ENCODE results near the gene SLC12A7.
A peak's percentile ranks its signal among the peaks of the same experiment; 100 is the strongest.

Gene SLC12A7

DNA sequence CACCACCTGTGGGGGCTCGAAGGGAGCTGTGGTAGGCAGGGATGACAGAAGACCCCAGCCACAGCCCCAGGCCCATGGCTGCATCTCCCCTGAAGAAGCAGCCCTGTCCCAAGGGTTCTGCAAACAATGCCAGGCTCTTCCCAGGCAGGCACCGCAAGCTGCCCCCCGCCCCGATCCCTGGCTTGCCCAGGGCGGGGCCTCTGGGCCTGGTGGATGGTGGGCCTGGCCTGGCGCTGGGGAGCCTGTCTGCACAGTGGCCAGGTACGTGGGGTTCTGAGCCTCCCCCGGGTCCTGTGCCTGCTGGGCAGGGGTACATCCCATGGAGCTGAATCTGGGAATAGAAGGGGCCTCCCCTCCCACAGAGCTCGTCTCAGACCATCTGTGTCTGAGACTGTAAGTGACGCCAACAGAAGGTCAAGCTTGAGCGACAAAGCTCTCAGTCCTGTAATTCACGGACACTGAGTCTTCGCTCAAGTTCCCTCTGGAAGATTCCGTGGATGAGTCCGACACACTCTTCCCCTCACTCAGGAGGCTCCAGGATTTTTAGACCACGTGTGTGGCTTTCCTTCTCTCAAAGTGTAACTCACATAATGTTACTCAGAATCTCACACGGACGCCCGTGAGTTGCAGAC, 4.4 kb upstream of the SLC12A7 start:
- no peak for DNase-seq
- Mint-ChIP-seq H3K4me3 (no peak overlapping the region), H3K27ac (peak overlapping the region; percentile 51), H3K9me3 (no peaks in the 10 kb centered on the region), H3K36me3 (ENCODE audit: low read depth) (no peaks in the 10 kb centered on the region), H3K27me3 (ENCODE audit: low read depth, poor library complexity) (peaks cover 14% of the 10 kb centered on the region), H3K4me1 (peaks cover 40% of the 10 kb centered on the region)
- TF ChIP-seq, protein P1, sequence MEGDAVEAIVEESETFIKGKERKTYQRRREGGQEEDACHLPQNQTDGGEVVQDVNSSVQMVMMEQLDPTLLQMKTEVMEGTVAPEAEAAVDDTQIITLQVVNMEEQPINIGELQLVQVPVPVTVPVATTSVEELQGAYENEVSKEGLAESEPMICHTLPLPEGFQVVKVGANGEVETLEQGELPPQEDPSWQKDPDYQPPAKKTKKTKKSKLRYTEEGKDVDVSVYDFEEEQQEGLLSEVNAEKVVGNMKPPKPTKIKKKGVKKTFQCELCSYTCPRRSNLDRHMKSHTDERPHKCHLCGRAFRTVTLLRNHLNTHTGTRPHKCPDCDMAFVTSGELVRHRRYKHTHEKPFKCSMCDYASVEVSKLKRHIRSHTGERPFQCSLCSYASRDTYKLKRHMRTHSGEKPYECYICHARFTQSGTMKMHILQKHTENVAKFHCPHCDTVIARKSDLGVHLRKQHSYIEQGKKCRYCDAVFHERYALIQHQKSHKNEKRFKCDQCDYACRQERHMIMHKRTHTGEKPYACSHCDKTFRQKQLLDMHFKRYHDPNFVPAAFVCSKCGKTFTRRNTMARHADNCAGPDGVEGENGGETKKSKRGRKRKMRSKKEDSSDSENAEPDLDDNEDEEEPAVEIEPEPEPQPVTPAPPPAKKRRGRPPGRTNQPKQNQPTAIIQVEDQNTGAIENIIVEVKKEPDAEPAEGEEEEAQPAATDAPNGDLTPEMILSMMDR (IDR thresholded peaks at IDR 0.05): no peak

DNA sequence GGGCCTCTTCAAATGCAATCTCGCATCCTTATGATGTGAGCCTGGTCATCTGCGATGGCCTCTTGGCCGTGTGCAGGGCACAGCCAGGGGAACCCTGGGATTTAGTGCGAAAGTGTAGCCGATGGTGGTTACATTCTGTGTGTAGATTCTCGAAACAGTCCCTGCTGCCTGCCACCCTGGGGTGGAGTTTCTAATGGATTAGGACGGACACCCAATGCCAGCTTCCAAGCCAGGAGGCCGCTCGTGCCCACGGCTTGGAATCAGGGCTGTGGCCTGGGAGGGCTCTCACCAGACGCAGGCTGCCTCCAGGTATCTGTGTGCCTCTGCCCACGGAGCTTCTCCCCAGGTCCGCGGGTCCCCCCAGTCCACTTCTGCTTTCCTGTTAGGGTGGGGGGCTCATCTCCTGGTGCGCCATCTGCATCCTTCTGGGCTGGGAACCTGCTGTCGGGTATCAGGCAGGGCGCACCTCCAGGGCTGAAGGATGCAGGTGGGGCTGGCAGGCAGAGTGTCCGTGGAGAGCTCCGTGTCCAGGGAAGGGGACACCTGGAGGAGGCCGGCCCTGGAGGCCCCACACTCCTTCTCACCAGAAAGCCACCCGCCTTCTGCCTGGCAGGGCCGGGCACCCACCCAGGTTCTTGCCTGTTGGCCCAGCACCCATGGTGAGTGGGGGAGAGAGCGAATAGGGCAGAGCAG, 3.4 kb upstream of the SLC12A7 start:
- DNase-seq: no peak
- no peaks in the 10 kb centered on the region for H3K9me3 Mint-ChIP-seq
- H3K4me3 Mint-ChIP-seq: no peak overlapping the region
- H3K36me3 Mint-ChIP-seq (ENCODE audit: low read depth): no peaks in the 10 kb centered on the region
- TF ChIP-seq, protein P1 (IDR thresholded peaks at IDR 0.05): no peak
- no peak overlapping the region for H3K27ac Mint-ChIP-seq
- peaks cover 11% of the 10 kb centered on the region for H3K27me3 Mint-ChIP-seq (ENCODE audit: low read depth, poor library complexity)
- peaks cover 33% of the 10 kb centered on the region for H3K4me1 Mint-ChIP-seq

DNA sequence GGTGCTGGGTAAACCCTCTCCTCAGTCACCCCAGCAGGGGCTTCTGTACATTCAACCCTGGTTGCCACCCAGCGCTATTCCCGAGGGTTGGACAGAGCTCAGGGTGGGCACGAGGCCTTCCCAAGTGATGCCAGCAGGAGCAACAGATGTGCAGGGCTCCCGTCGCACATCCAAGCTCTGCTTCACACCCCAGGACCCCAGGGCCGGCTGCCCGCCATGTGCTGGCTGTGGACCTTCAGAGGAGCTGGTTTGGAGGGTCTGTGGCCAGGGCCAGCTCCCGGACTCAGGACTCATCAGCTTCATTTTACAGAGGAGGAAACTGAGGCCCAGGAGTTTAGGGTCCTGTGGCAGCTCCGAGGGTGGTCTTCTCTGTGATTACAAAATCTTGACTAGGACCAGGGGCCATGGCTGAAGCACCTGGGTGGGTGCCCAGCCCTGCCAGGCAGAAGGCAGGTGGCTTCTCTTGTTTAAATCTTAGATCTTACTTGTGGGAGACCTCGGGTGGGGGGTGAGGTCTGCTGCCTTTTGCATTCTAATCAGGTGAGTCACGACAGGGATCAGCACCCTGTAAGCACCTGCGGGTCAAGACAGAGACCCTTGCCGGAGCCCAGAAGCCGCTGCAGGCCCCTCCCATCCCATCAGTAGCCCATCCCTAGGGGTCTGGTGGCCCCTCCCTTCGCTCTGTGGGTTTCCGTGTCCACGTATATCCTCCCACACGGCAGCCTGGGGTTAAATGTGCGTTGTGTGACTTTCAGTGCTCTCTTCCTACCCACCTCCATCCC, 2.1 kb upstream of the SLC12A7 start:
- DNase-seq: no peak
- TF ChIP-seq, protein P1 (IDR thresholded peaks at IDR 0.05): no peak
- Mint-ChIP-seq H3K27ac (no peak overlapping the region), H3K27me3 (ENCODE audit: low read depth, poor library complexity) (peaks cover 11% of the 10 kb centered on the region), H3K36me3 (ENCODE audit: low read depth) (no peaks in the 10 kb centered on the region), H3K9me3 (no peaks in the 10 kb centered on the region), H3K4me3 (no peak overlapping the region), H3K4me1 (peaks cover 34% of the 10 kb centered on the region)

DNA sequence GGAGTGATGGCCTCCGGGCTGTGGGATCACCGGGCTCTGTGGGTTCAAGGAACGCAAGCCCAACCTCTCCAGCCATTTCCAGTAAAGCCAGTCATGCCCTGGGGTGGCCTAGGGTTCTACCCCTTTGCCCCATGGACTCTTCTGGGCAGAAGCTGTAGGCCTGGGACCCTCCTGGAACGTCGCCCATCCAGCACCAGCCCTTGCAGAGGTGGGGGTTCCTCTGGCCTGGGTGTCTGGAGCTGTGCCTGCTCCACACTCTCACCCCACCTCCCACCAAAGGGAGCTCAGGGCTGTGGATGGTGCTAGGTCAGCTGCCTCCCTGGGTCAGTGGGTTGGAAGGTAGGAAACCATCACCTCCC, 1.4 kb upstream of the SLC12A7 start:
- TF ChIP-seq, protein P1 (IDR thresholded peaks at IDR 0.05): no peak
- Mint-ChIP-seq H3K27ac (no peak overlapping the region), H3K9me3 (no peaks in the 10 kb centered on the region), H3K4me3 (no peak overlapping the region), H3K4me1 (peaks cover 34% of the 10 kb centered on the region), H3K36me3 (ENCODE audit: low read depth) (no peaks in the 10 kb centered on the region), H3K27me3 (ENCODE audit: low read depth, poor library complexity) (peaks cover 11% of the 10 kb centered on the region)
- no peak for DNase-seq

DNA sequence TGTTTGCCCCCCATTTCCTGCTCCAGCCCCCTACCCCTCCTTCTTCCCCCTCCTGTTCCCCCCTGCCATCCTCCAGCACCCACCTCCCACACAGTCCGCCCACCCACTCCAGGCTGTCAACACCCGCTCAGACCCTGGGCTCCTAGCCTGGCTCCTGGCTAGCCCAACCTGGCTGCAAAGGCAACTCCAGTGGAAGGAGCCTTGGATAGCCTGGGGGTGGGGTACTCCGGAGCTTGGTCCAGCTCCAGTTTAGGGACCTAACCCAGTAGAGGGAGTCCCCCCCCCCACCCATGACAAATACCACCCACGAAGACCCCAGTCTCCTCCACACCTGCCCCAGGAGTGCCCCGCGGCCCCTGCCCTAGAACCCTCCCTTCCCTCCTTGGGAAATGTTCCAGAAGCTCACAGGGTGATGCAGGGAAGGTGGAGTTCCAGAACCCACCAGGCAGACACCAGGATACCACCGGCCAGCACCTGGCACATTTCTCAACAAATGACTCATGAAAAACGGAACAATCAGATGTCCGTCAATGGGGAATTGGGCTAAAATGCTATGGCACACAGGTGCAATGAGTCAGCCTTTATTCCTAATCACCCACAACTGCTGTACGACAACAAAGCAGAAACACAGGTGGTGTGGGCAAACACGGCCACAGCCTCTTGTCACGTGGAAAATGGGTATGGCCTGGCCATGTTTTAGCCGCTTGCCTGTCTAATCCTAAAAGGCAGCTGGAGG, 901 bp upstream of the SLC12A7 start:
- Mint-ChIP-seq H3K4me3 (peak overlapping the region; percentile 18), H3K9me3 (no peaks in the 10 kb centered on the region)
- TF ChIP-seq, protein P1 (IDR thresholded peaks at IDR 0.05): no peak

More for the DNA sequence above, 901 bp upstream of the SLC12A7 start:
- no peak for DNase-seq
- H3K27ac Mint-ChIP-seq: no peak overlapping the region
- peaks cover 34% of the 10 kb centered on the region for H3K4me1 Mint-ChIP-seq
- H3K36me3 Mint-ChIP-seq (ENCODE audit: low read depth): no peaks in the 10 kb centered on the region
- peaks cover 11% of the 10 kb centered on the region for H3K27me3 Mint-ChIP-seq (ENCODE audit: low read depth, poor library complexity)
